Islet precursor cell (in vitro differentiated cells): ENCODE data around the gene CPNE6.
"Not testable (repeated sequence)": the region's sequence is repeated elsewhere in the genome, so short reads cannot be mapped to it uniquely, and the experiment has no call there.

ENCODE experiments used
- DNase-seq: peaks from one replicate; pipeline ENCODE4 v3.0.0-alpha.2; 2018

The CPNE6 gene

GRCh38 chr14:24088095-24088494 is 16.7 kb downstream of the CPNE6 start:
- no peak for DNase-seq

DNA sequence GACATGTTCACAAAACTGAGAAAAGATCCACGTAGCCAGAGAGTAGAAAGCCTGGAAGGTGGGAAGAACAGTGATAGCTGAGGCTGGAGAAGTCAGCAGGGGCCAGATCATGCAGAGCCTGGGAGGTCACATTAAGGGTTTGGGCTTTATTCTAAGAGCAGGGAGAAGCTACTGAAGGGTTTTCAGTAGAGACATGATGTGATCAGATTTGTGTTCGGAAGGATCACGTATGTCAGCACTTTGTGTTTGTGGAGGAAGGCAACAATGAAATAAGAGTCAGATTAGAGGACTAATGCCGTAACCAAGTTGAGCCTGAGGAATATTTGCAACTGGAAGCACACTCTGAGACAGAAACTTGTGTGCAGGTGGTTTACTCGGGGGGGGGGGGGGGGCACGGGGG is 18.5 kb downstream of the CPNE6 start:
- no peak for DNase-seq

DNA sequence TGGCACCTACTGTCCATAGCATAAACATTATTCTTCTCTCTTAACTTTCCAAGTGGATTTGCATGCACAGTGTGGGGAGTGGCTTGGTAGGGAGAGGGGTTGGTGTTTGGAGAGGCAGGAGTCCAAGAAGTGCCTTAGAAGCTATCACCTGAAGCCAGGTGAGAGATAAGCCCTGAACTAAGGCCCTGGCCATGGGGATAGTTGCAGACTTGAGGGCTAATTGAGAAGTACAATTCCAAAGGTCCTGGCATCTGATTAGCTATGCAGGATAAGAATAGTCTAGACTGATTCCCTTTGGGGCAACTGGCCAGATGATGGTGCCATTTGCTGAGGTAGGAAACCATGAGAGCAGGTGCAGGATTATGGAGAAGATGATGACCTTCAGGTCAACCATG is 20.7 kb downstream of the CPNE6 start:
- no peak for DNase-seq

- no peak for DNase-seq
Measured at GRCh38 chr14:24092505-24093206, 21.3 kb downstream of the CPNE6 start.

DNA sequence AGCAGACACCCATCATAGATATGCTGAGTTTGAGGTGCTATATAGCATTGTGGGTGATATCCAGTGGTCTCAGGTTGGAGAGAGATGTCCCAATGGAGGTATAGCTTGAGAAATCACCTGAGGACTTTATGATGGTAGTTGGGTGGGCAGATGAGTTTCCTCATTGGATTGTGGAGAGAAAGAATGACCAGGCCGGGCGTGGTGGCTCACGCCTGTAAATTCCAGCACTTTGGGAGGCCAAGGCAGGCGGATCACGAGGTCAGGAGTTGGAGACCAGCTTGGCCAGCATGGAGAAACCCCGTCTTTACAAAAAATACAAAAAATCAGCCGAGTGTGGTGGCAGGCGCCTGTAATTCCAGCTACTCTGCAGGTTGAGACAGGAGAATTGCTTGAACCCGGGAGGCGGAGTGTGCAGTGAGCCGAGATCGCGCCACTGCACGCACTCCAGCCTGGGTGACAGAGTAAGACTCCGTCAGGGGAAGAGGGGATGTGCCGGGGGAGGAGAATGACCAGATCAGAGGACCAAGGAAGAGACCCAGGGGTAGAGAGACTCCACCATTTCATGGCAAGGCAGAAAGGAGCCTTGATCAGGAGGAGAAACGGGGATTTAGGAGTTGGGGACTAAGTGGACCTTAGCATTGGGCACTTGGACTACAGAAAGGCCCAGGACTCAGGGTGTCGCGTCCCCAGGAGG is 22.0 kb downstream of the CPNE6 start:
- no peak for DNase-seq

GRCh38 chr14:24093901-24094840 is 22.8 kb downstream of the CPNE6 start, which contains the start of gene PCK2:
Gene PCK2 (plus strand): TSS chr14:24094311. CDS start chr14:24094406, 95 bp downstream.
- peak; percentile 99 for DNase-seq

DNA sequence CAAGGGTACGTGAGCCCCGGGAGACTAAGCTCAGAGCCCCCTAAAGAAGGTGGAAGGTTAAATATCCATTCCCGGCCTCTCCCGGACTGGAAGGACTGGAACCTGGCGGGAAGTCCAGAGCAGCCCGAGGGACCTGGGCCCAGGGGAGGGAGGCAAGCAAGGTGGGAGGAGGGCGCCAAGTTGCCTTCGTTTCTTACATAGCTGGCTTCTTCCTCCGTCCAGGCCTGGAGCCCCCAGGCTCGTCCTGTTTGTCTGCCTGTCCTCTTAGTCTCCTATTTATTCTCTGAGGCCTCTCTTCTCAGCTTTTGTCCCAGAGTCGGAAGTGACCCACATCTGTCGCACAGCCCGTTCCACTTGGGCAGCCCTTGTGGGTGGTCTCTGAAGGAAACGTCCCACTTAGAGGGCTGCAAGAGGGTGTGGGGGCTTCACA is 23.5 kb downstream of the CPNE6 start:
- DNase-seq = no peak

DNA sequence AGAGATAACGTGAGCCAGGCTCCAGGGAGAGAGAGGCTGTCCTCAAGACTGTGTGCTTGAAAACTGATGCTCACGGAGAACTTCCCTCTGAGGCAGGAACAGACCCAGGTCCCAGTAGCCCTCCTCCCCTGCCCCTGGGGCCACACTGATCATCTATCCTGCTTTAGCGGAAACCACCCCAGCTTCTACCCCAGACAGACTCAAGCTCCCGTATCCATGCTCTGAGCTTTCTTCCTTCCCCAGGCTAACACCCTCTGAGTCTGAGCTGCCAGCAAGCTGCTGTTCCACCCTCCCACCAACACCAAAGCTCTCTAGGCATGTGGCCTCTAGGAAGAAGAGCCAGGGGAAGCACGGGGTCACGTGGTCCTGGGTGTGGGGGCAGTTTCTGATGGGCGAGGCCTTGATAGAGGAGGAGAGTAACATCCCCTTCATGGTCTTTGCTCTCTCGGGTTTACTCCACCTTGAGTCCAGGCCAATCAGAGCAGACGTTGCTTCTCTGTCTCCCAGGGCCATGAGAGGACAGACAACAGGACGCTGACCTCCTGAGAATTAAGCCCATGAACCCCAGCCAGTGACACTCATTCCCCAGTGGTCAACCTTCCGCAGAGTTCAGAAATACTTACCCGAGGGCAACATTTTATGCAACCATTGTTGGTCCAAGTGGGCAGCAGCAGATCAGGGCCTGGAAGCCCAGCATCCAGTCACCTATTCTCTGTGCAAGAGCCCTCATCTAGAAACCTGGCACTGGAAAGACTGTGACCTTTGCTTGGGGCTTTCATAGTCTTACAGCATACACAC is 24.1 kb downstream of the CPNE6 start:
- DNase-seq = peak; percentile 84

- no peak for DNase-seq
Measured at GRCh38 chr14:24096545-24097181, 25.3 kb downstream of the CPNE6 start.

DNA sequence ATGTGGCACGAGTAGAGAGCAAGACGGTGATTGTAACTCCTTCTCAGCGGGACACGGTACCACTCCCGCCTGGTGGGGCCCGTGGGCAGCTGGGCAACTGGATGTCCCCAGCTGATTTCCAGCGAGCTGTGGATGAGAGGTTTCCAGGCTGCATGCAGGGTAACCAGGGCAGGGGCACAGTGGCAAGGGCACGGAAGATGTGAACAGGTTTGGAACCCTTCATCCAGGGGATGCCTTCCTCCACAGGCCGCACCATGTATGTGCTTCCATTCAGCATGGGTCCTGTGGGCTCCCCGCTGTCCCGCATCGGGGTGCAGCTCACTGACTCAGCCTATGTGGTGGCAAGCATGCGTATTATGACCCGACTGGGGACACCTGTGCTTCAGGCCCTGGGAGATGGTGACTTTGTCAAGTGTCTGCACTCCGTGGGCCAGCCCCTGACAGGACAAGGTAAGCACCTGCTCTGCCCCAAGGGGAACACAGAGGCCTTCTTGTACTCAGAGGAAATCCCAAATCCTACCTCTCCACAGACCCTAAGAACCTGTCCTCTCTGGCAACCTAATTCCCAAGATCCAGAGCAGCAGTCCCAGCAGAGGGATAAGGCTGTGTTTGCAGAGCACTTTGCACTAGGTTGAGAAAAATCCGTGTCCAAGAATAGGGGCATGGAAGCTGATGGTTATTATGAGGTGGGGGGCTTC is 27.0 kb downstream of the CPNE6 start:
- no peak for DNase-seq

DNA sequence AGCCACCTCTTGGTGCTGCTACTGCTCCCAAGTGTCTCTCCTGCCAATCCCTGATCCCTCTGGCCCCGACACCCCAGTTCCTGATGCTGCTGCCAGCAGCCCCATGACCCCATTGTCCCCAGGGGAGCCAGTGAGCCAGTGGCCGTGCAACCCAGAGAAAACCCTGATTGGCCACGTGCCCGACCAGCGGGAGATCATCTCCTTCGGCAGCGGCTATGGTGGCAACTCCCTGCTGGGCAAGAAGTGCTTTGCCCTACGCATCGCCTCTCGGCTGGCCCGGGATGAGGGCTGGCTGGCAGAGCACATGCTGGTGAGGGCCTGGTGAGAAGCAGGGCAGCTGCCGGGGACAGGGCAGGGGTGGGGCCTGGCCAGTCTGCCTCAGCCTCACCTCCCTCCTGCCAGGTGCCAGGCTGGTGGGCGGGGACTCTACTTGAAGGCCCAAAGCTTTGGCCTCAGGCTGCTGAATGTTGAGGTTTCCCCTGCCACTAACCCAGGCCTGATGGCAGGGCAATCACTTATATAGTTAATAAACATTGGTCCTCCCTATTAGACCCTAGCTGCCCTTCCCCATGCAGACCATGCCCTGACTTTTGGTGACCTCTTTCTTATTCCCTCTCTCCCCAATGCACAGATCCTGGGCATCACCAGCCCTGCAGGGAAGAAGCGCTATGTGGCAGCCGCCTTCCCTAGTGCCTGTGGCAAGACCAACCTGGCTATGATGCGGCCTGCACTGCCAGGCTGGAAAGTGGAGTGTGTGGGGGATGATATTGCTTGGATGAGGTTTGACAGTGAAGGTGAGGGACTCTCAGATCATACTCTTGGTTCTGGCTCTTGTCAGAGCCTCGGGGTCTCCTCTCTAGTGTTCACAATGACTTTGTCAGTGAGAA is 27.8 kb downstream of the CPNE6 start:
- no peak for DNase-seq

DNA sequence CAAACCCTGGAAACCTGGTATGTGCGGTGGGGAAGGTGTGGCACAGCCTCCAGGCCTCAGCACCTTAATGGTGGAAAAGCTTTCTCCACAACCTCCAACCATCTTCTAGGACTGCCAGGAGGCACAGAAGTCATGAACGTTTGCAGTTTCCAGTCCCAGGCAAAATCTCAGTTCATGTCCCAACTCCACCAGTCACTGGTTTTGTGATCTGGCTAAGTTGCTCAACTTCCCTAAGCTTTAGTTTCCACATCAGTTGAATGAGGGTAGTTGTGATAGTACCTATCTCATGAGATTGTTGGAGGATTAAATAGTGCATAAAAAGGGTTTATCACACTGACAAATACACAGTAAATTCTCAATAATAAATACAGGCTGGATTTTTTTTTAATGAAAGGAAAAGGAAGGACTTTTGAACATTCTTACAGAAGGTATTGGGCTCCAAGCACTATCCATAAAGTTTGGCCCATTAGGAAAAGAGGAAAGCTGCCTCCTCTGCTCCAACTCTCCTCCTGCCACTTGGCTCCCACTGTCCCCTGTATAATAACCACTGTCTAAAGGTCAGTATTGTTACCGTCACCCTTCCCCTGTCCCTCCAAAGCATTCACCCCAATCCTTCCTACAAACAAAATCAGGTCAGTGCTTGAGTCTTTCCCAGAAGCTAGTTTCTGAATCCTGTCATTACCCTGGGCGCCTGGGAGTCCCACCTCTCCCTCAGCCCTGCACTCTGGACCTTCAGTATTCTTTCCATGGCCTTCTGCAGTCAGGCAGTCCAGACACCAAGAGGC is 29.0 kb downstream of the CPNE6 start:
- DNase-seq = no peak

GRCh38 chr14:24100982-24101494 is 29.7 kb downstream of the CPNE6 start:
- no peak for DNase-seq

GRCh38 chr14:24102357-24103048 is 31.1 kb downstream of the CPNE6 start:
- no peak for DNase-seq

- DNase-seq = no peak
Measured at GRCh38 chr14:24103451-24103850, 32.1 kb downstream of the CPNE6 start.

- DNase-seq = not testable (repeated sequence)
Measured at GRCh38 chr14:24105609-24106239, 34.4 kb downstream of the CPNE6 start.

DNA sequence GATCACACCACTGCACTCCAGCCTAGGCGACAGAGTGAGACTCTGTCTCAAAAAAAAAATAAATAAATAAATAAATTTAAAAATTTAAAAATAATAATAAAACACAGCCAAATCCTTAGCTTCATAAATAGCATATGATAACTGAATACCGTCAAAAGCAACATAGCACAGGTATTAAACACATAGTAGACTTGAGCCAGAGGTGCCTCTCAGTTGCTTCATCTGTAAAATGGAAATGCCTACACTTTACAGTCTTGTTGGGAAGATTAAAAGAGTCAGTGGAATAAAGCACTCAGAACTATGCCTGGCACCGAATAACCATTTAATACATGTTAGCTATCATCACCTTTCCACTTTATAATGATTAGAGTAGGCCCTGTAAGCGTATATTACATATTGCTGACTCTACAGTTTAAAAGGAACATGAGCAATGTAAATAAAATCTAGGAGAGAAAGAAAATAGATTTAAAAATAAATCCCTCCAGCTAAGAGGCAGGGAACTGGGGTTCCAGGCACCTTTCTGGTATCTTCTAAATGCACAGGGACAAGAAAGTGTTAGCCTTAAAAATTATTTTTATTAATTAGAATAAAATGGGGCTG is 35.4 kb downstream of the CPNE6 start:
- no peak for DNase-seq
